Measurements from ENCODE around the gene TUBB3.
"Not testable (repeated sequence)": the region's sequence is repeated elsewhere in the genome, so short reads cannot be mapped to it uniquely, and the experiment has no call there.

DNA sequence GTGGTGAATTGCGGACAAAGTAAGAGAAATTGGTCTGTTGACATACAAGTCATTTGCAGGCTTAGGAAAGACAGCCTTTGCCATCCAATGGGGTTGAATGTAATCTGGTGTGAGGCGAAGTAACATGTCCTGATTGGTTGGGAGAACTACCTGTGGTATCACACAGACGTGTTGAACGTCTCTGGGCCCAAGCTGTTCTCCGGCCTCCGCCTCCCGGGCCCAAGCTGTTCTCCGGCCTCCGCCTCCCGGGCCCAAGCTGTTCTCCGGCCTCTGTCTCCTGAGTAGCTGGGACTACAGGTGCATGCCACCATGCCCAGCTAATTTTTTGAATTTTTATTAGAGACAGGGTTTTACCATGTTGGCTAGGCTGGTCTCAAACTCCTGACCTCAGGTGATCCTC lies 44.9 kb downstream of the TUBB3 start:
- not testable (repeated sequence) for TF ChIP-seq POLR2AphosphoS5 (IDR thresholded peaks at IDR 0.05; ENCODE audit: borderline replicate concordance, low read depth, low read length); EZH2 (IDR thresholded peaks at IDR 0.05)

All from SK-N-MC (cell line).